NCI-H2029 (cell line): ENCODE measurements around the gene MARCHF9.
A peak's percentile ranks its signal among the peaks of the same experiment; 100 is the strongest.

Experiments used
- DNase-seq: peaks from one replicate; lab custom pipeline; 2025; lab: John Stamatoyannopoulos, UW

MARCHF9 gene

GRCh38 chr12:57737467-57738460 is 17.1 kb upstream of the MARCHF9 start:
- no peak for DNase-seq

DNA sequence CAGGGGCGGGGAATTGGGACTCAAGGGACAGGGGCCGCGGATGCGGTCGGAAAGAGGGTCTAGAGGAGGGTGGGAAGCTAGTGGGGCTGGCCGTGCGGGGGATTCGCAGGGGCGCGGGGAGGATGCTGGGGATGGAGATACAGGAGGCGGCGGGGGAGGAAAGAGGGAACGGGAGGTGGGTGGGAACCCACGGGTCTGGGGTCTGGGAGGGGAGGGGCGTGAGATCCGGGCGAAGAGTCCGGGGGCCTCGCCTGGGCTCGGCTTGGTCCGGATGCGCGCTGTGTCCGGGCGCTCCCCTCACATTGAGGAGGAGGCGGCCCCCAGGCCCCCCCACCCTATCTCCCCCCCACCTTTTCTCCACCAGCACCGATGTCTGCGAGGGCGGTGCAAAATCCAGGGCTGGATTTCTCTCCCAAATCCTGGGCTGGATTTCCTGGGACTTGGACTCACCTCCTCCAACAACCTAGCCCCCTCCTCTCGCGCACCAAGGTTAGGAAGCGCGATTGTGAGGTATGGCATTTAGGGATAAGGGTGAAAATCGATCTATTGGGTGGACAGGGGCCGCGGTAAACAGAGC is 16.2 kb upstream of the MARCHF9 start, which contains the start of gene AGAP2:
TSS of gene AGAP2 (minus strand) at position 82 of the 577 bp plus-strand sequence. CDS start 496 bp downstream, outside the sequence.
- no peak for DNase-seq

DNA sequence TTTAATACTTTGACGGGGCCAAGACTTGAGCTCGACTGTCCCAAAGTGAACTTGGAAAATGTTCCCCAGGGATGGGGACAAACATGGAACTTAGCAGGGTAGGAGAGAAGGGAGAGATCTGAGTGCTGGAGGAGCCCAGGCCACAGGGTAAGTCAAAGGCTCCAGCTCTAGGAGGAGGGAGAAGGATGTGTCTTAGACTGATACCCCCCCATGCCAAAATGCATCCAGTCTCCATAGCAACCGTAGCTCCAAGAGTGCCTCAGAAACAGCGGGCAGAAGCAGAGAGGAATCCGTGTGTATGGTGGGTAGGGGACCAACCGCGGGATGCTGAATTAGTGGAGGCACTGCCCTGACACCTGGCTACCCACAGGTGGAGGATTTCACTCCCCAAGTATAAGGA is 15.5 kb upstream of the MARCHF9 start:
- DNase-seq: no peak

GRCh38 chr12:57739914-57740538 is 14.9 kb upstream of the MARCHF9 start:
- DNase-seq: no peak

DNA sequence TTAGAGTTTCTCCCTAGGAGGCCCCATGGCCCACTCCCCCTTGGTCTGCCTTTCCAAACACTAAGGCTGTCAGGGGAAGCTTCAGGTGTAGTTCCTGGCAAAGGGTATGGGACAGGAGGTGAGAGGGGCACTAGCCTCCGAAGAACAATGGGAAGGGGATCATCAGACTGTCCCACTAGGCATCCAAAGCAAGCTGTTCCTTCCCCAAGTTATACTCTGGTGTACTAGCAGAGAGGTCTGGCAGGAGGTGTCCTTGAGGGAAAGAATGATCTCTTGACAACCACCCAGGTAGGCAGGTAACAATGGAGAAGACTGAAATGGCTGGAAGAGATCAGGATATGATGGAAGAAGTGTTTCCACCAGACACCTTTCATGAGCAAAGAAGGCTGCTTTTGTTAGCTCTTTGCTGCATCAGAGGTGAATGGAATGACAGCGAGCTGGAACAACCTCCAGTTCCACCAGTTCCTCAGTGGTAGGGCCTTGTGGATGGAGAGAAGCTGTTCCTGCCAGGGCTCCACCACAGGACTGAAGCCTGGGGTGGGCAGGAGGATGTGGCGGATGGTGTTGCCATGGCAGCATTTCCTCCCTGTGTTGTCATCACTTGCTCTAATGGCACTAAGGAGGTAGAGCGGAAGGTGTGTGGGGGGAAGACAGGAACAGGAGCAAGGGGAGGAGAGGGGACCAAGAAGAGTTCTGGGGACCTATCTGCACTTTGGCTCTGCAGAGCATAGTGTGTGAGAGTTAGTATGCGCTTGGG is 14.1 kb upstream of the MARCHF9 start:
- DNase-seq: no peak

DNA sequence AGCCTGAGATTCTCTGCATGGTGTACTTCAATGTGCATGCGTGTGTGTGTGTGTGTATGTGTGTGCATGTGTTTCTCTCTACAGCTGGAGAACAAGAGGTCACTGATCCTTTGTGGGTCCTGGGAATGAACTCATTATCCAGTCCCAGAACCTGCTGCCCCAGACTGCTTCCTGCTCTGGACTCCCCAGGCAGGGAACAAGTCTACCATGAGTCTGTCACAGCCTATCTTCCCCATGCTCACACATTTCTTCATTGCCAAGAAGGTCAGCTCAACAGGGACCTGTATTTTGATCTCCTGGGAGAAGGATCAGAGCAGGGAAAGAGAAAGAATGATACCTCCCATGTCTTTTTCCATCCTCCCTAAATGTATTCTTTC is 13.5 kb upstream of the MARCHF9 start:
- DNase-seq: no peak

DNA sequence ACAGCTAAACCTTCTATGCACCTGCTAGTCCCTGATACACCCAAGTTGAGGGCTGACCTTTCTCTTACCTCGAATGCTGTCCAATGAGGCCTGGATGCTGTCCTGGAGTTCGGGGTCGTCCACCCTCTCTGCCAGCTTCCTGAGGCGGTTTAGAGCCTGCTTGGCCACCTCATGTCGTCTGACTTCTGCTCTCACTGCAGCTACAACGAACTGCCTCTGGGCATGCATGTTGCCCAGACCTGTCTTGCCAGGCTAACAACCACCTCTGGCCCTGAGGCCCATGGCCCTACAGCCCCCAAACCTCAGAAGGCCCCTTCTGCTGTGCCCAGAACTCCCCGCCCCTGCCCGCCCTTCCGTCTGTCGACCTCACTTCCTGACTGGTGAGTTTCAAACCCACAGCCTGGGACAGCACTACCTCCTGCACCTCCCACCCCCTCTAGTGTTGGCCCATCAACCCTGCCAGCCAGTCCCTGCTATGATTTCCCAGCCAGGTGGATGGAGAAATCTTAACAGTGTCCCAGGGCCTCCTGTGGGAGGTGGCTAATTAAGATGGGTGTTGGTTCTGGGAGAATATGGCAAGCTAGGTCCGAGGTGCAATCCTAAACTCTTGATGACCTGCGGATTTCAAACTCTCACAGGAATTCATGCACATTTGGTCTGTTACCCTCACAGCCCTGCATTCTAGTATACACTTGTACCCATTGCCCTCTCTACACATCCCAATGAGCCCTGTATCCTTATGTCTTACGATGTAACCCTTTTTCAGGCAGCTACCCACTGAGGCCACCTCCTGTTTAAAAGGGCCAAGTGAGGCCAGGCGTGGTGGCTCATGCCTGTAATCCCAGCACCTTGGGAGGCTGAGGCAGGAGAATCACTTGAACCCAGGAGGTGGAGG is 12.8 kb upstream of the MARCHF9 start:
- no peak for DNase-seq

DNA sequence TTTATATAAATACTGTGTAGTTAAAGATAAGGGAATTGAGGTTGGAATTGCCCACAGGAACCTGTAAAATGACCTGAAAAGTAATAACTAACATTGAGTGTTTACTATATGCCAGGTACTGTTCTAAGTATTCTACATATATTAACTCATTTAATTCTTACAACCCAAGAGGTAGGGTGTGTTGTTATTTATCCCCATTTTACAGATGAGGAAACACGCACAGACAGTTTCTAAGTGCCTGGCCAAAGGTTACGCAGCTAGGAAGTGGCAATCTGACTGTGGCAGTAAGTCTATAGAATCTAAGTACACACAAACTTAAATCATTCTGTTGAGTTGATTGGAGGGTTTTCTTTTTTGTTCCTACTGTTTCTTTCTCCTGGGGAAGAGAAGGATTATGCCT is 11.1 kb upstream of the MARCHF9 start:
- DNase-seq: no peak

GRCh38 chr12:57744194-57744776 is 10.6 kb upstream of the MARCHF9 start:
- peak; percentile 84 for DNase-seq

GRCh38 chr12:57744777-57745484 is 10.0 kb upstream of the MARCHF9 start, which contains the start of gene TSPAN31:
Gene TSPAN31 (plus strand): TSS chr12:57745039. CDS start chr12:57745155, 116 bp downstream.
- DNase-seq: peak; percentile 96

GRCh38 chr12:57745485-57745881 is 9.4 kb upstream of the MARCHF9 start:
- DNase-seq: no peak

GRCh38 chr12:57746025-57746424 is 8.9 kb upstream of the MARCHF9 start:
- no peak for DNase-seq

DNA sequence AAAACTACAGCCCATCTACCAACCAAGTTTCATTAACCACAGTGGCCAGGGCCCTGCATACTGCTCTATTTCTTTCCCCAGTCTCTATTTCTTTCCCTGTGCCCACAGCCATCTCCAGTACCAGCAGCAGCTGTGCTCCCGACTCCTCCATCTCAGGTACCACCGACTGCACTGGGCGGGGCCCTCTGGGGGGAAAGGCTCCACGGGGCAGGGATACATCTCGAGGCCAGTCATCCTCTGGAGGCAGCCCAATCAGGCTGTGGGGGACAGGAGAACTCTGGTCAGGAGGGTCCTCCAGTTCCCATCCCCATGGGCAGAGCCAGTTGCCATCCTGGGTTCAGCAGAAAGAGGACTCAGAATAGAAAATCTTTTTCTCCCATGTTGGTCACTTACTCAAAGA is 5.8 kb upstream of the MARCHF9 start:
- no peak for DNase-seq

- no peak for DNase-seq
Observed at GRCh38 chr12:57750561-57751431, 4.1 kb upstream of the MARCHF9 start.

GRCh38 chr12:57751432-57751787 is 3.5 kb upstream of the MARCHF9 start:
- DNase-seq: no peak

DNA sequence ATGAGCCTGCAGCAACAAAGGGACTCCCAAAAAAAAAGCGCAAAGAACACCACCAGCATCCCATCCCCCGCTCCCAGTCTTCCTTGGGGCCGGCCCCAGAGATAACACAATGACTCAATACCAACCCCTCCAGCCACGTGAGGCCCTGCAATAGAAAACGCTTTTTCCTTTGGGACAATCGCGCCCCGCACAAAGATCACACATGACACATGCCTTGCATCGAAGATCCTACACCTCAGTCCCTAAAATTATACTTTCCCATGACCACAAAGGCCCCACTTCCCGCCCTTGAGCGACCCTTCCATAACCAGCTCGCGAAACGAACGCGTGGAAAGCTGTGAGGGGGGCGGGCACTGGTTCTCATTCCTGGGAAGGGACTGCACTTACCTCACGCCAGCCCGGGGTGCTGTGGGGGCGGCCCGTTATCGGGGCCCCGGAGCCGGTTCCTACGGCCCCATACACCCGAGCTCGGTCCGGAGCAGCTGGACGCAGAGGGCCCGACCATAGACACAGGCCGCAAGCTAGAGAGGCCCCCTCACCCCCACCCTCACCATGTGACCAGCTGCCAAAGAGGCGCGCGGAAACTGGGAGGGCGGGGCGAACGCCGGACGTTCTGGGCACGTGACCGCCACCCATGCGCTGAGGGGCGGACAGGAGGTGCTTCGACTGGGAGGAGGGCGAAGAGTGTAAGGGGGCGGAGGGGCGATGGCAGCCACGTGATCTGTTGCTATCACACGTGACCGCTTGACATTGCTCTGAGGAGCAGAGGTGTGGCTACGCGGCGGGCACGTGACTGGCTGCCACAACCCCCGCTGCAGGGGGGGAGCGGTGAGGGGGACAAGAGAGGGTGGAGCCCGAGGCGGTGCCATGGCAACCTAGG is 2.9 kb upstream of the MARCHF9 start, which contains the start of gene CDK4:
TSS of gene CDK4 (minus strand) at position 523 of the 880 bp plus-strand sequence. CDS start 593 bp downstream, outside the sequence.
- DNase-seq: peak; percentile 99

DNA sequence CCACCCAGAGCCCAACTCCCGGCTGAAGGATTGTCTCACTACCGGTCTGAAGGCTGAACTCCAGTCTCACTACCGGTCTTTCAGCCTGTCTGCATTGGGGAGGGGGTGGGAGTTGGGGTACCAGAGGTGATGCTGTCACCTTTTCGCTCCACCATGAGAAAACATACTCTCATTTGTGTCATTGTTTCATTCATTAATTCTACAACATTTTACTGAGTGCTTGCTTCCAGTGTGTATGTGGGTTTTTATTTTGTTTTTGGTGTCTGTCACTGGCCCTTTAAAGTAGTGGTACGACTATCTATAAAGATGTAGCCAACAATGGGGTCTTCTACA is 2.3 kb upstream of the MARCHF9 start:
- DNase-seq: no peak

DNA sequence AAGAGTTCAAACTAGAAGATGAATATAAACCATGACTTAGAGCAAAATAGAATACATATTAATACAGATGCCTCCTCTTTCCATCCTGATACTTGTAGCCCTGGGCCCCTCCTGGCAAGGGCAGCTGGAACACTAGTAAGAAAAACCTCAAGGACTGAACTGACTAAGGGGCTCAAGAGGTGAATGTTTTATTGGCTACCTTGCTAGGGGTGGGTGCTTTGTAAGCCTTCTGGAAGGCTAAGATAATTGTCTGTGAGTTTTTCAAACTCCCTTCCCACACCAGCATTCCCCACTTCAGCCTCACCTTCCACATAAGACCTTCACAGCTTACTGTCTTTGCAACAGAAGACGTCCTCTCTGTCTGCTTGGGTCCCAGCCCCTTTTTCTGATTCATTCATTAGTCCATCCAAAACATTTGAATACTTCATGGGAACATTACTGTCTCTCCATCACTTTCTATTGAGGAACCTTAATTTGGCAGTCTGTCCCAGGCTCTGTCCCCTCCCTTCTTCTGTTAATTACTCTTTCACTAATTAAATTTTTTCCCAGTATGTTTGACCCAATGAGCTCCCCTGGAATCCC is 1.1 kb upstream of the MARCHF9 start:
- no peak for DNase-seq
